ENCODE measurements around the gene PRKG1.
"Not testable (repeated sequence)": the region's sequence is repeated elsewhere in the genome, so short reads cannot be mapped to it uniquely, and the experiment has no call there.

The PRKG1 gene

DNA sequence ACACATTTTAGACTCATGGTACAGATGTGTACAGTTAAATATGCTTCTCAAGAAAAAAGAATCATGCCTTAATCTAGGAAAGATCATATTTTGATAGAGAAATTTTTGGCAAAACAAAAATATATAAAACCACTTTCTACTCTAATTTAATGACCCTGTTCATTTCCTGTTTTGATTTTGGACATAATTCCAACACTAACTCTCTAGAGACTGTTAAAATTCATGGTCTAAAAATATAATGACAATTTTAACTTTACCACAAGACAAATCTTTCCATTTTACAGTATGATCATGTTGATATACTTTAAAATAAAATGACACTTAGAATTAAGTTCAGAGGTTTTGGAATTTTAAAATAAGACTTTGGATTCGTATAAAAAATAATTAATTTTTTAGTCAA, 45.2 kb downstream of the PRKG1 start:
- no peak for DNase-seq

DNA sequence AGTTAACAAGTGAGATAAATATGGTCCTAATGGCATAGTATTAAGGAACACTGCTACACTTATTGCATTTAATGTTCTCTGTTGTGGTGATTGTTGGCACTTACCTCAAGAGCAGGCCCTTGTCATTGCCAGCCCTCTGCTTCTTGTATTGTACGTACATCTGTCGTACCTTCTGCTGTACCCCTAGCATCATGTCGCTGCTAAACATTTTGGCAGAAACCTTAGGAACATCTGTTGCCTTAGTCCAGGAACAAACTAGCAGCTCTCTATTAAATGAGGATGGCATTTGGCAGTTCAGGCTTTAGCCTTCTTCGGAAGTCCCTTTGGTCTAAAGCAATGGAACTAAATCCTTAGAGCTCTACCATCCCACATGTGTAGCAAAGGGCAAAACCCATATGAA, 47.6 kb downstream of the PRKG1 start:
- DNase-seq, result no peak

DNA sequence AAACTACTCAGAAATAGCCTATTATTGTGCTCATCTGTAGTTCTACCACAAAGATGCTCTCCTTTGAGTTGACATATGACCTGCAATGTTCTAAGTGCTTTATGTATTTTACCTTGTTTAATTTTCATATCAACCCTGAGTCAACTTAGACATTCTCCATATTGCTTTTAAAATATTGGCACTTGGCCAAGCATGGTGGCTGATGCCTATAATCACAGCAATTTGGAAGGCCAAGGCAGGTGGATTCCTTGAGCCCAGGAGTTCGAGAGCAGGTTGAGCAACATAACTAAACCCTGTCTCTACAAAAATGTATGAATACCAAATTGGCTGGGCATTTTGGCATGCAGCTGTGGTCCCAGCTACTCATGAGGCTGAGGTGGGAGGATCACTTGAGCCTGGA, 50.6 kb downstream of the PRKG1 start:
- DNase-seq, result no peak

DNA sequence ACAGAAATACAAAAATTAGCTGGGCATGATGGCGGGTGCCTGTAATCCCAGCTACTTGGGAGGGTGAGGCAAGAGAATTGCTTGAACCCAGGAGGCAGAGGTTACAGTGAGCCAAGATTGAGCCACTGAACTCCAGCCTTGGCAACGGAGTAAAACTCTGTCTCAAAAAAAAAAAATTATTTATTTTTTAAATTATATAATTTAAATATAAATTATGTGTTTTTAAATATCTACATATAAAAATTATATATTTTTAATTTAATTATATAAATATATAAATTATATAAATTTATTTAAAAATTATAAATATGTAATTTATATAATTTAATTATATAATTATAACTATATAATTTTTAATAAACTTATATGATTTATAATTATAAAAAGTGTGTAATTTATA, 51.2 kb downstream of the PRKG1 start:
- DNase-seq, result no peak

DNA sequence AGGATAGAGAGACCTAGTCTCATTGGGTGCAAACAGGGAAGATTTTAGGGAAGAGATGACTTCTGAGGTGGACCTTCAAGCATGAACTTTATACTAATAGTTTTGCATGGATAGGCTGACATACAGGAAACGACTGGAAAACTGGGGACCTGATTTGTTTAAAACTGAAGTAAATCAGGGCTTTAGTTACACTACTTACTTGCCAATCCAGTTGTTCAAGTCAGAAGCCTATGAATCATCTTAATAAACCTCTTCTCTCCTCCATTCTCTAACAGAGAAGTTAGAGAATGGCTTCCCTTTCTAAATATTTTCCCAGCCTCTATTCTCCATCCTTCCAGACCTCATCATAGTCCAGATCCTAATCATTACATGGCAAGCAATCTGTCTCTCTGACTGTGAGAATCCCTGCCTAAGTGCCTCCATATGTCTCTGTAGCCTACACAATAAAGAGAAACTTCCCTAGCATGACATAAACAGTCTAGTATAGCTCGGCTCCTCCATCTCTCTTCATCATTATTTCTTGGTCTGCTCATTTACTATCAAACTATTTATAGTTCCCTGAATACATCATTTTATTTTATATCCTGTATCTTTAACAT, 55.8 kb downstream of the PRKG1 start:
- no peak for DNase-seq

DNA sequence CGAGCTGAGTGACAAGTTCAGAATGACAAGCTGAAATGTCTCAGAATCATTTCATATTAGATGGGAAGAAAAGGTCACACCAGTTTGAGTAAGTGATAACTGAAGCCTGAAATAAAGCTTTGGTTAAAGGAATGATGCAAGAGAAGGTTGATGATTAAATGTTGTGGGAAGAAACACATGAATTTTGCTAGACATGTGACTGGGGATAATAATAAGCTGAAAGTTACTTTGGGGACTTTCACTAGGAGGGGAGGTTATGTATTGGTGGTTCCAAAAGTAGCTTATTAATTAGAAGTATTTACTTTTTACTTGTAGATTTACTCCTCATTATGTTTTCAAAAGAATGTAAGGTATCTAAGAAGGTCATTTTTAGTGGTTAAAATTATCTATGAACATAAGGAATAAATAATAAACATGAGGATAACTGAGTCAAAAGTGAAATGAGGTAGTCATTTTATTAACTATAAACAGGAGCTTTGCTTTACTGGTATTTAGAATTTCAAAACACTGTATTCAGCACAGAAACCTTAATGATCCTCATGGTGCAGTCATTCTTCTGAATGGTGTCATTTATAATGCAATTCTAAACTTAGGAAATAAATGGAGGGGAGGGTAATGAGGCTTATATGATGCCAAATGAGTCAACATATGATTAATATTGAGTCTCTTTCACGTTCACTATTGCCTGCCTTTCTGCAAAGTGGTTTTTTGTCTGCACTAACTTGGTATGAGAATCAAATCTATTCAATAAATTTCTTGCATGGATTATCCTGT, 63.7 kb downstream of the PRKG1 start:
- no peak for DNase-seq

DNA sequence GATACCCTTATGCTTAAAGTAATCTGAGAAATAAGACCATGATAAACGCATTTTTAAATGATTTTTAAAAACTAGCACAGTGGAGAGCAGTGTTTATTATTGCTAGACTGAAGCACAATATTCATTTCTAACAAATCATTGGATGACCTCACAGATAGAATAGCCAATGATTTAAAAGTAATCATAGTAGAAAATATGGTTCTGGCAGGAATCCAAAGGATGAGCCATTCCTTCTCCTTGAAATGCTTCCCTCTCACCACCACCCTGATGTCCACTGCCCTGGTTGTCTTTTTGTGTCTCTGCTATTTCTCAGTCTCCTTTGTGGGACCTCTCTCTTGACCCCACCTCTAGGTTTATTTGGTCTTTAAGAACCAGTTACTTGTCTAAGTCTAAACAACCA, 64.9 kb downstream of the PRKG1 start:
- no peak for DNase-seq

DNA sequence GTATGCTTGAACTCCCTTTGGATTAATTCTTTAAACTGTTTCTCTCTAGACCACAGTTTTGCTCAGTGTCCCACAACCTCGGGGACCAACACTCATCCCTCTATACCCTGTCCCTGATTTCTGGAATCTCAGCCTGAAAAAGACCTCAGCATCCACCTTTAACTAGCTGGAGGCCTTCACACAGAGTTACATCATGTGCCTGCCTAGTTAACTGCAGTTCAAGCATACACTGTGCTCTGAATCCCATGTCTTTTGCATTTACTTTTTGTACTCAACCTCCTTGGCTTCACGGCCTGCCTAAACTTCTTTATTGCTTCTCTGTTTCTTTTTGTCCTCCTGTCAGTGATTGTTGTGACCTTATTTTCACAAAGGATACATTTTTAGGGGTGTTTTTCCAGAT, 66.7 kb downstream of the PRKG1 start:
- no peak for DNase-seq

DNA sequence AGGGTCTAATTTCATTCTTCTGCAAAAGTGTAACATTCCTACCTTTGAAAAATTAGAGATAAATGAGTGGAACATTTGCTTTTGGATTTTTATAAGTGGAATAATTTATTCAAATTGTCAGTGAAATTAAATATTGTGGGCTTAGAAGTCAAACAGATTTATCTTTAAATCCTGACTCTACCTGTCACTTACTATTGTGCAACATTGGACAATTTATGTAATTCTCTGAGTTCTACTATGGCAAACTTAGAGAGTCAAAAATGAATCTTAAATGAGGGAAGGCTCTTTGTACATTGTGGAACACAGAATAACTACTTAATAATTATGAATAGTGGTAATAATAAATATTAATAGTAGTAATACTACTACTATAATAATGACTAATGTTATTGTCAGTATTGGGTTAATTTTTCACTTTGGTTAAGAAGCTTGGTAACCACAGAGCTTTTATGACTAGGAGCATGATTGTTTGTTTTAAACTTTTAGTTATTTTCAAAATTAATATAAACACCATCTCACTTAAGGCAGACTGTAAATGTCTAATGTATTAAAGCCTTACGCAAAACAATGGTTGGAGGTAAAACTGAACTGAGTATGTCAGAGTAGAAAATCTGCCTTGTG, 70.0 kb downstream of the PRKG1 start:
- no peak for DNase-seq

DNA sequence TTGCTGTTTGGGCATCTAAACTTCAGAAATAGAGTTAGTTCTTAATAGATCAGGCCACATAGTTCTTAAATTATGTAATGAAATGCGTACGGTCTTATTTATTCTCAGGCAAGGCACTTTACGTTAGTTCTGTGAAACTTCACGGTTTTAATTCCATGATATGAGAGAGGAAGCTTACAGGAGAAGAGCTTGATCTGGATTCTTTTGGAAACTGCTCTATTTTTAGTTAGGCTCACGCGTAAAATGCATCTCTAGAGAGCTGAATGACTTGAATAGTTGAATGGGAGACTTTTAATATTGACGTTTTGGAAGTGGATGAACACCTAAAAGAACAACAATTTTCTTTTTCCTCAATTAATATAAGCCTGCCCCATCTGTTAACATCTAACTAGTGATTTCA, 71.1 kb downstream of the PRKG1 start:
- DNase-seq, result no peak

DNA sequence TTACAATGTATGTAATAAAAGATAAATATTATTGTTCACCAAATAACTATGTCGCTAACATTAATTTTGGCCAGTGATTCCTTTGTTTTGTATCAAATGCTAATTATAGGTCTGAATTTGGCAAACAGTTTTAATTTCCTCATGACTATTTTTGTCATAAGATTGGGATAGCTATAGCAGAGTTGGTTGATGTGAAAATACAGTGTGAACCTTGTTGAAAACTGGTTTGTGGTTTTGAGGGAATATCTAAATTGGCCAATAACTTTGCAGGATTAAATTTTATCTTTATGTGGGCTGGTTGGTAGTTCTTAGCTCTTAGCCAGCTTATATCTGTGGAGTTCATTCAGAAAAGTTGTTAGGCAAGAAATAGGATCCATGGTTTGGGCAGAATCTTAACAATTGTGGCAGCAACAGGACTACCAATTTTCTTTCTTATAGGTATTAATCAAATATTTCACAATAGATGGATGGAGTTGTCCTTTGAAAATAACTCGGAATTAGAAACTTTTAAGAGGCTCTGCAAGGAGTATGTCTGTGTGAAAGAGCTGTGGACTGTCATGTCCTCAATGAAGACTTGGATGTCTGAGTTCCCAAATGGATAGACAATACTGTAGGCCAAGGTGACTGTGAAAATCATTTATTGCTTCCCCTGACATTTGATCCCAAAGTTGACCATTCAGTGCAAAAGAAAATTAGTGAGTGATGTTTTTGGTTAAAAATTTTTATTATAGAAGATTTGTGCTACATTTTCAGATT, 73.5 kb downstream of the PRKG1 start:
- DNase-seq, result no peak

DNA sequence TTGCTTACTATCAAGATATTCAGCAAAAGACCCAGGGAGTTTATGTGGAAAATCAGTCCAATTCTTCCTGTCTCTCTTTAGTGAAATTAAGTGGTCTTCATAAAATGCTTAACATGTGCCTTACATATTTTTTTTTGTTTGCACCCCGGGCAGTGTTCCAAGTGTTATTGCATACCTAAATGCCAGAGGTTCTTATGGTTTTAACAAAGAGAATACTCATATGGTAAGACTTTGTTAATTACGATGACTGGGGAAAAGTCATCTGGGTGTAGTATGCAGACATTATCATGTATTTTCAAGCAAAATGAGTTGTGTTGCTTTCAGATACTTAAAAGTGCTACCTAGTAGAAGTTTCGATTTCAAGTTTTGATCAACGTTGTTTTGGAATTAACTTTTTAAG, 82.6 kb downstream of the PRKG1 start:
- no peak for DNase-seq

DNA sequence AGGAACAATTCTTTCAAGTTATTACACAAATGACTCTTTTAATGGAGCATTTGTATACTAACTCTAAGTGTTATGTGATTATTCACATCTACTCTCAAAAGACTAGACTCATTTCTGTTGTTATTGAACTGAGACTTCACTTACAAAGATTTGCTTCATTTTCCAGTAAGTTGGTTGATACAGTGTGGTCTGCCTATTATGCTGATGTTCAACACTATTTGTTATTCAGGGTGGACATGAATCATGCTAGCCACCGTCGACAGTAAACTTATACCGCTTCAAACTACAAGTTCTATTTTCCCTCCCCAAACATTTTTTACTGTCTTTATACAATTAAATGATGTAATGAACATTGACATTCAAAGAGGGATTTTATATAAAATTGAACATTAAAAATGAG, 84.5 kb downstream of the PRKG1 start:
- no peak for DNase-seq

DNA sequence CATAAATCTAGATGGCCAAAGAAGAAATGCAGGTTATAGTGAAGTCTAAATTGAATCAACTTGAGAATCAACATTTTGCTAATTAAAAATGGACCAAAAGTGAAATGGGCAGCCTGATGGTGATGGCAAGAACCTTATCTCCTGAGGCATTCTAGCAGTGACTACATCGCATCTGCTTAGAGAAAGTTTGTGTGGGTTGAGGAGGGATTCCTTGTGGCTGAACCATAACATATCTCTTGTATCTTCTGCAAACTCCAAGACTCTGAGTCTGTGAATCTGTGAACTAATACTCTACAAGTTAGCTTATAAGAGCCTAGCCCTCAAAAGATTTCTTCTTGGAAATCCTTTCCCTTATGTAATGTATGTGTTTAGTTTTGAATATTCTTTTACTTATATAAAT, 85.6 kb downstream of the PRKG1 start:
- DNase-seq, result no peak

DNA sequence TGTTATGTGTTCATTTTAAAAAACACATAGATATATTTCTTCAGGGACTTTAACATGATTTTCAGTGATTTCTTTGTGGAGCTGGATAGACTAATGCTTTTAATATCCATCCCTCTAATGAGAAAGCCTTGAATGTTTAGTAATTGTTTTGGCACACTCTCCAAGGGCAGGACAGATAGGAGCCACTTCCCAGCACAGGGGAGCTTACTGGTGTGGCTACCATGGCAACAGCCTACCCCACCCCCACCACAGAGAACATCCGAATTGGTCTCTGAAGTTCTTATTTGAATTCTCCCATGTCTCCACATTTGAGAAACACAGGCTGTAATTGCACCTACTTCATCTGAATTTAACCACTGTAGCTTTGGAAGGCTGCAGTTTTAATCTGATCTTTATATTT, 87.7 kb downstream of the PRKG1 start:
- DNase-seq, result no peak

DNA sequence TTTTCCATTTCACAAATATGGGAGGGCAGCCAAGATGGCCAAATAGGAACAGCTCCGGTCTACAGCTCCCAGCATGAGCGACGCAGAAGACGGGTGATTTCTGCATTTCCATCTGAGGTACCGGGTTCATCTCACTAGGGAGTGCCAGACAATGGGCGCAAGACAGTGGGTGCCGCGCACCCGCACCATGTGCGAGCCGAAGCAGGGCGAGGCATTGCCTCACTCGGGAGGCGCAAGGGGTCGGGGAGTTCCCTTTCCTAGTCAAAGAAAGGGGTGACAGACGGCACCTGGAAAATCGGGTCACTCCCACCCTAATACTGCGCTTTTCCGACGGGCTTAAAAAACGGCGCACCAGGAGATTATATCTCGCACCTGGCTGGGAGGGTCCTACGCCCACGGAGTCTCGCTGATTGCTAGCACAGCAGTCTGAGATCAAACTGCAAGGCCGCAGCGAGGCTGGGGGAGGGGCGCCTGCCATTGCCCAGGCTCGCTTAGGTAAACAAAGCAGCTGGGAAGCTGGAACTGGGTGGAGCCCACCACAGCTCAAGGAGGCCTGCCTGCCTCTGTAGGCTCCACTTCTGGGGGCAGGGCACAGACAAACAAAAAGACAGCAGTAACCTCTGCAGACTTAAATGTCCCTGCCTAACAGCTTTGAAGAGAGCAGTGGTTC, 89.2 kb downstream of the PRKG1 start:
- not testable (repeated sequence) for DNase-seq

DNA sequence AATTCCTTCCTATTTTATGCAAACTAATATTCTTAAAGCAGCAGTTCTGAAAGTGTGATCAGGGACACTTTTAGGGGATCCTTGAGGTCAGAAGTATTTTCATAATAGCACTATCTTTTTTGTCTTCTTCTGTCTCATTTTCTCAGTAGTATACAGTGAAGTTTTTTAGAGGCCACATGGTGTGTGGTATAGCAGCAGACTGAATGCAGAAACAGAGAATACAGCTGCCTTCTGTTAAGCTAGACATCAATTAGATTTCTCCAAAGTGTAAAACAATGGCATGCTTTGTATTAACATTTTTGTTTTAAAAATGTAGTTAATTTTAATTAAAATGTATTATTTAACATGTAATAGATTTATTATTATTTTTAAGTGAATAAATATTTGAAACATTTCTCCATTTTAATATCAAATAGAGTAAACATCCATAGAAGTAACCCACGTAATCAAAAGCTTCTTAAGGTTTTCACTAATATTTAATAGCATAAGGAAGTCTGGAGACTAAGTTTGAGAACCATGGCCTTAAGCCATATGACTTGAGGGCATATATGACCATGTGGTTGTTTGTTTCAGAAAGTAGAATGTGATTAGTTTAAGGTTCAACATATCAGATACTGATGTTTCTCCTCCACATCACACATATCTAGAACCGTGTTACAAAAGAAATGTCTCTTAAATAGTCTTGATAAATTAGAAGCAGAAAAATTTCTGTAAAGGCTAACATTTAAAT, 94.0 kb downstream of the PRKG1 start:
- DNase-seq, result no peak

DNA sequence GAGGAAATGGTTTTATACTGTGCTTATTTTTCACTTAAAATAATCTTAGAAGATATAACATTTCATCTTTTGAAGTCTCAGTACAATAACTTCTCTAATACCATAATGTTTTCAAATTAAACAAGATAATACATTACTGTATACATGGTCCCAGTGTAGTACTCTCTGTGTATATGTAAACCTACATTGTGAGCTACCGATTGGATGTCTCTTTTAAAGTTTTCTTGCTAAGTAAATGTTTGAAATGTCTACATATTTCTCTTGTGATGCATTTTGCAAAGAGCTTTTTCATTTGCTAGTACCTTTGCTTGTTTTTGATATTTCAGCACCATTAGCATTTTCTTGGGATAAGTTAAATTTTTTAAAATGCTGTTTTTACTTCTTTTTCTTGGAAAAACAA, 94.8 kb downstream of the PRKG1 start:
- DNase-seq, result no peak

DNA sequence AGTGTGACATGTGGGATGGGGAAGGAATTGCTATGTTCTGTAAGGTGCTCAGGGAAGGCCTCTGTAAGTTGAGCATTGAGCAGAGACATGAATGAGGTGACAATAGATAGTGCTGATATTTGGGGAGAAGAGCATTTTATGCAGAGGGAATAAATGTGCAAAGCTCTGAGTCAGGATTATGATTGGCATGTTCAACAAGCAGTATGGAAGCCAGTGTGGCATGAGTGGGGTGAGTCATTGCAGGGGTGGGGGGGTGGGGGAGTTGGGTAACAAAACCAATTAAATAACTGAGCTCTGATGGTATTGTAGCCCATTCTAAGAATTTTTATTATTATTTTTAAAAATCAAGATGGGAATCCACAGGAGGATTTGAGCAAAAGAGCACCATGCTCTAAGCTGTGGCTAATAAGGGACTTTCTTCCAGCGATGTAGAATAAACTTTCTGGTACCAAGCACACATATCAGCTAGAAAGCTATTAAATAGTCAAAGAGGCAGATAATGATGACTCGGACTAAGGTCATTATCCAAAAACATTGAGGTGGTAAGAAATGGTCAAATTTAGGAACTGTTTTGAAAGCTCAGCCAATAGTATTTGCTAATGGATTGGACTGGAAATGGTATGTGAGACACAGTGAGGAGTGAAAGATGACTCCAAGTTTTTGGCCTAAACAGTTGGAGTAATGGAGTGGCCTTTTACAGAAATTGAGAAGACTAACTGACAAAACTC, 96.4 kb downstream of the PRKG1 start:
- DNase-seq, result no peak

DNA sequence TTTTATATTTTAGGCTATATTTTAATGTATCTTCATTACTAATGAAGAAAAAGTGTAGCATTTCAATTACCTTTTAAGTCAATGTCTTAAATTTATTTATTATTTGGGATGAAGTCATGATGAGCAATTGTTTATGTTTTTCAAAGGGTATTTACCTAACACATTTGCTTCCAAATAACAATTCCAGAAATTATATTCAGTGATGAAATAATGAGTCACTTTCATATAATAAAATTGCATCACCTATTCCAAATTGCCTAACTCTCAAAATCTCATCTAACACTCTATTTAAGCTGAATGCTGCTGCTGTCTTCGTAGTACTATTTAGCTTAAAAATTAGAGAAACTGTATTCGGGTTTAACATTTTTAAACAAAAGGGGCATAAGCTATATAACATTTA, 97.7 kb downstream of the PRKG1 start:
- no peak for DNase-seq

DNA sequence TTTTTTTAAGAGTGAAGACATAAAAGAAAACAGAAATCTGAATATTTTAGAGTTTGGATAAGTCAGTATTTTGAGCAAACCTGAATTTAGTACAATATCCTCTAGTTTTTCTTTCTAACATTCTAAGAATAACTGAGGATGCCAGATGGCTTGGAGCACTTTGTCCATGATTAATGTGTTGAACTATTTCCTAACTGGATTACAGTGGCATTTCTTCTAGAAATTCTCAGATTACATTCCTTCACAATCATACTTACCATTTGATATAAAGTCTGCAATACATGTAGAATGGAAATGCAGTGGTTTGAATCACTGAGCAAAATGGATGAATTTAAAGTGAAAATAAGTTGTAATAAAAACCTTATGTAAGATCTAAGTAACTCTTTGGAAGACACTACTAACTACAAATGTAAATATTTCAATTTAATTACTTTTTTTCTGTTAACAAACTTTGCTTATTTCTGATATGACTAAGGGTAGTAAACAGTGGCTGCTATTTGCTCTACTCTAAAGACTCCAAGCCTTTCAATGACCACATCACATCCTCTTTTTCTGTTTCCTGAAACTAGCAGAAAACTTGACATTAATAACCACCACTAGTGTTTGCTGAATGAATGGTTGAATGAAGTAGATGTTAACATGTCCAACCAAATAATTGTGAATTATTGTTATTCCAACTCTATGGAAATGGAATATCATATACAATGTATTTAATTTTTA, 102.8 kb downstream of the PRKG1 start:
- DNase-seq, result no peak
